ENCODE measurements around the gene FLNA. TPM values are rescaled to one million over a fixed set of nuclear protein-coding genes. Genes with fewer than 3 reads are reported as not detected.
A peak's percentile ranks its signal among the peaks of the same experiment; 100 is the strongest.

Gene FLNA
- total and polyA plus RNA-seq, 2 of the 13 experiments (the other 11 are each of a cell fraction or from before 2014, with no cell fraction given): 83.4 to 174 TPM

DNA sequence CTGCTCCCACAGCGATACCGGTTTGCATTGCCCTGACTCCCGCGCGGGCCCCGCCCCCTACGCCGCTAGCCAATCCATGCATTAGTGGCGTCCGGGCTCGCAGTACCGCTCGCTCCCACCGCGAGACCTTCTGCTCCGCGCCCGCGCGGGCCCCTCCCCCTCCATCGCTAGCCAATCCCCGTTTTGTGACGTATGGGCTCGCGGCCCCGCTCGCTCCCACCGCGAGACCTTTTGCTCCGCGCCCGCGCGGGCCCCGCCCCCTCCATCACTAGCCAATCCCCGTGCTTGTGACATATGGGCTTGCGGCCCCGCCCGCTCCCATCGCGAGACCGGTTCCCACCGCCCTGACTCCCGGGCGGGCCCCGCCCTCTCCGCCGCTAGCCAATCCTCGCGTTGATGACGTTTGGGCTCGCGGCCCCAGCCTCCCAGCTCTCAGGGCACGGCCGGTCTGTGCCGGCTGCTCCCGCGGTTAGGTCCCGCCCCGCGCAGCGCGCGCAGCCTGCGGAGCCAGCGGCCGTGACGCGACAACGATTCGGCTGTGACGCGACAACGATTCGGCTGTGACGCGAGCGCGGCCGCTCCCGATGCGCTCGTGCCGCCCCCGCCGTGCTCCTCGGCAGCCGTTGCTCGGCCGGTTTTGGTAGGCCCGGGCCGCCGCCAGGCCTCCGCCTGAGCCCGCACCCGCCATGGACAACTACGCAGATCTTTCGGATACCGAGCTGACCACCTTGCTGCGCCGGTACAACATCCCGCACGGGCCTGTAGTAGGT lies 4.5 kb upstream of the FLNA start, which contains the start of gene EMD (continued):
- no peak for TF ChIP-seq ESRRA (CRISPR knock-in tag; IDR thresholded peaks at IDR 0.05; ENCODE audit: low read depth)
- no peak for TF ChIP-seq MAFK (conservative IDR thresholded peaks at IDR 0.05 in 1 of 2, IDR thresholded peaks at IDR 0.05 in 1 of 2; ENCODE audit: low read length in 2 of 2)
- TF ChIP-seq, protein P1, sequence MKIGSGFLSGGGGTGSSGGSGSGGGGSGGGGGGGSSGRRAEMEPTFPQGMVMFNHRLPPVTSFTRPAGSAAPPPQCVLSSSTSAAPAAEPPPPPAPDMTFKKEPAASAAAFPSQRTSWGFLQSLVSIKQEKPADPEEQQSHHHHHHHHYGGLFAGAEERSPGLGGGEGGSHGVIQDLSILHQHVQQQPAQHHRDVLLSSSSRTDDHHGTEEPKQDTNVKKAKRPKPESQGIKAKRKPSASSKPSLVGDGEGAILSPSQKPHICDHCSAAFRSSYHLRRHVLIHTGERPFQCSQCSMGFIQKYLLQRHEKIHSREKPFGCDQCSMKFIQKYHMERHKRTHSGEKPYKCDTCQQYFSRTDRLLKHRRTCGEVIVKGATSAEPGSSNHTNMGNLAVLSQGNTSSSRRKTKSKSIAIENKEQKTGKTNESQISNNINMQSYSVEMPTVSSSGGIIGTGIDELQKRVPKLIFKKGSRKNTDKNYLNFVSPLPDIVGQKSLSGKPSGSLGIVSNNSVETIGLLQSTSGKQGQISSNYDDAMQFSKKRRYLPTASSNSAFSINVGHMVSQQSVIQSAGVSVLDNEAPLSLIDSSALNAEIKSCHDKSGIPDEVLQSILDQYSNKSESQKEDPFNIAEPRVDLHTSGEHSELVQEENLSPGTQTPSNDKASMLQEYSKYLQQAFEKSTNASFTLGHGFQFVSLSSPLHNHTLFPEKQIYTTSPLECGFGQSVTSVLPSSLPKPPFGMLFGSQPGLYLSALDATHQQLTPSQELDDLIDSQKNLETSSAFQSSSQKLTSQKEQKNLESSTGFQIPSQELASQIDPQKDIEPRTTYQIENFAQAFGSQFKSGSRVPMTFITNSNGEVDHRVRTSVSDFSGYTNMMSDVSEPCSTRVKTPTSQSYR (CRISPR knock-in tag; IDR thresholded peaks at IDR 0.05; ENCODE audit: borderline replicate concordance): peak; percentile 62; the same call in 1 of the 2 replicates
- no peak; the same call in 1 of the 2 replicates for TF ChIP-seq ZNF788 (CRISPR knock-in tag; IDR thresholded peaks at IDR 0.05; ENCODE audit: borderline replicate concordance)
- TF ChIP-seq ZNF235 (CRISPR knock-in tag; IDR thresholded peaks at IDR 0.05; ENCODE audit: borderline replicate concordance): 0 out of 2 replicates have a peak, but pooled peaks have one; percentile 33
- TF ChIP-seq, protein P2, sequence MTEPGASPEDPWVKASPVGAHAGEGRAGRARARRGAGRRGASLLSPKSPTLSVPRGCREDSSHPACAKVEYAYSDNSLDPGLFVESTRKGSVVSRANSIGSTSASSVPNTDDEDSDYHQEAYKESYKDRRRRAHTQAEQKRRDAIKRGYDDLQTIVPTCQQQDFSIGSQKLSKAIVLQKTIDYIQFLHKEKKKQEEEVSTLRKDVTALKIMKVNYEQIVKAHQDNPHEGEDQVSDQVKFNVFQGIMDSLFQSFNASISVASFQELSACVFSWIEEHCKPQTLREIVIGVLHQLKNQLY (CRISPR knock-in tag; IDR thresholded peaks at IDR 0.05): no peak
- no peak for TF ChIP-seq JARID2 (CRISPR knock-in tag; IDR thresholded peaks at IDR 0.05; ENCODE audit: insufficient replicate concordance)
- TF ChIP-seq NR2F2 (IDR thresholded peaks at IDR 0.05; ENCODE audit: borderline replicate concordance, low read depth): no peak
- TF ChIP-seq CAMTA2 (CRISPR knock-in tag; IDR thresholded peaks at IDR 0.05; ENCODE audit: borderline replicate concordance): no peak
- TF ChIP-seq GATAD1 (CRISPR knock-in tag; IDR thresholded peaks at IDR 0.05): 0 out of 2 replicates have a peak, but pooled peaks have one; percentile 11
- TF ChIP-seq TEAD2 (CRISPR knock-in tag; IDR thresholded peaks at IDR 0.05): no peak
- TF ChIP-seq, protein P3, sequence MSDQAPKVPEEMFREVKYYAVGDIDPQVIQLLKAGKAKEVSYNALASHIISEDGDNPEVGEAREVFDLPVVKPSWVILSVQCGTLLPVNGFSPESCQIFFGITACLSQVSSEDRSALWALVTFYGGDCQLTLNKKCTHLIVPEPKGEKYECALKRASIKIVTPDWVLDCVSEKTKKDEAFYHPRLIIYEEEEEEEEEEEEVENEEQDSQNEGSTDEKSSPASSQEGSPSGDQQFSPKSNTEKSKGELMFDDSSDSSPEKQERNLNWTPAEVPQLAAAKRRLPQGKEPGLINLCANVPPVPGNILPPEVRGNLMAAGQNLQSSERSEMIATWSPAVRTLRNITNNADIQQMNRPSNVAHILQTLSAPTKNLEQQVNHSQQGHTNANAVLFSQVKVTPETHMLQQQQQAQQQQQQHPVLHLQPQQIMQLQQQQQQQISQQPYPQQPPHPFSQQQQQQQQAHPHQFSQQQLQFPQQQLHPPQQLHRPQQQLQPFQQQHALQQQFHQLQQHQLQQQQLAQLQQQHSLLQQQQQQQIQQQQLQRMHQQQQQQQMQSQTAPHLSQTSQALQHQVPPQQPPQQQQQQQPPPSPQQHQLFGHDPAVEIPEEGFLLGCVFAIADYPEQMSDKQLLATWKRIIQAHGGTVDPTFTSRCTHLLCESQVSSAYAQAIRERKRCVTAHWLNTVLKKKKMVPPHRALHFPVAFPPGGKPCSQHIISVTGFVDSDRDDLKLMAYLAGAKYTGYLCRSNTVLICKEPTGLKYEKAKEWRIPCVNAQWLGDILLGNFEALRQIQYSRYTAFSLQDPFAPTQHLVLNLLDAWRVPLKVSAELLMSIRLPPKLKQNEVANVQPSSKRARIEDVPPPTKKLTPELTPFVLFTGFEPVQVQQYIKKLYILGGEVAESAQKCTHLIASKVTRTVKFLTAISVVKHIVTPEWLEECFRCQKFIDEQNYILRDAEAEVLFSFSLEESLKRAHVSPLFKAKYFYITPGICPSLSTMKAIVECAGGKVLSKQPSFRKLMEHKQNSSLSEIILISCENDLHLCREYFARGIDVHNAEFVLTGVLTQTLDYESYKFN (CRISPR knock-in tag; conservative IDR thresholded peaks at IDR 0.05): no peak; the same call in 1 of the 2 replicates
- TF ChIP-seq SALL1 (CRISPR knock-in tag; IDR thresholded peaks at IDR 0.05): peak; percentile 56; the same call in 1 of the 2 replicates
- 0 out of 2 replicates have a peak, but pooled peaks have one; percentile 39 for TF ChIP-seq PRMT3 (CRISPR knock-in tag; IDR thresholded peaks at IDR 0.05; ENCODE audit: borderline replicate concordance, low read depth)
- TF ChIP-seq MEF2D (CRISPR knock-in tag; IDR thresholded peaks at IDR 0.05): no peak
- TF ChIP-seq, protein P4, sequence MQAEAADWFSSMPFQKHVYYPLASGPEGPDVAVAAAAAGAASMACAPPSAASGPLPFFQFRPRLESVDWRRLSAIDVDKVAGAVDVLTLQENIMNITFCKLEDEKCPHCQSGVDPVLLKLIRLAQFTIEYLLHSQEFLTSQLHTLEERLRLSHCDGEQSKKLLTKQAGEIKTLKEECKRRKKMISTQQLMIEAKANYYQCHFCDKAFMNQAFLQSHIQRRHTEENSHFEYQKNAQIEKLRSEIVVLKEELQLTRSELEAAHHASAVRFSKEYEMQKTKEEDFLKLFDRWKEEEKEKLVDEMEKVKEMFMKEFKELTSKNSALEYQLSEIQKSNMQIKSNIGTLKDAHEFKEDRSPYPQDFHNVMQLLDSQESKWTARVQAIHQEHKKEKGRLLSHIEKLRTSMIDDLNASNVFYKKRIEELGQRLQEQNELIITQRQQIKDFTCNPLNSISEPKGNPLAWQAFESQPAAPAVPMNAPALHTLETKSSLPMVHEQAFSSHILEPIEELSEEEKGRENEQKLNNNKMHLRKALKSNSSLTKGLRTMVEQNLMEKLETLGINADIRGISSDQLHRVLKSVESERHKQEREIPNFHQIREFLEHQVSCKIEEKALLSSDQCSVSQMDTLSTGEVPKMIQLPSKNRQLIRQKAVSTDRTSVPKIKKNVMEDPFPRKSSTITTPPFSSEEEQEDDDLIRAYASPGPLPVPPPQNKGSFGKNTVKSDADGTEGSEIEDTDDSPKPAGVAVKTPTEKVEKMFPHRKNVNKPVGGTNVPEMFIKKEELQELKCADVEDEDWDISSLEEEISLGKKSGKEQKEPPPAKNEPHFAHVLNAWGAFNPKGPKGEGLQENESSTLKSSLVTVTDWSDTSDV (CRISPR knock-in tag; IDR thresholded peaks at IDR 0.05): no peak
- TF ChIP-seq ZNF724P (CRISPR knock-in tag; IDR thresholded peaks at IDR 0.05; ENCODE audit: borderline replicate concordance): no peak
- no peak for TF ChIP-seq CHD4 (IDR thresholded peaks at IDR 0.05; ENCODE audit: borderline replicate concordance, low read length)
- no peak for TF ChIP-seq NAIF1 (CRISPR knock-in tag; IDR thresholded peaks at IDR 0.05; ENCODE audit: borderline replicate concordance)

Measured in HepG2 (cell line).